Mesothelial cell of epicardium (in vitro differentiated cells): ENCODE results near the gene ADGRD1. TPM values are rescaled to one million over a fixed set of nuclear protein-coding genes. Genes with fewer than 3 reads are reported as not detected.

Experiments used
- DNase-seq, 2 experiments: peaks; one replicate each; pipeline ENCODE4 v3.0.0; 2021; ENCODE audit warnings: low spot score in 2 of 2; ENCODE audit not compliant: unreplicated experiment in 2 of 2
- H3K27ac Mint-ChIP-seq: 2 replicates; pipeline ENCODE4 v1.8.0; 2021; ENCODE audit warnings: mixed read lengths
- H3K27me3 Mint-ChIP-seq: 2 replicates; pipeline ENCODE4 v1.8.0; 2021; ENCODE audit warnings: low read depth, mixed read lengths
- H3K36me3 Mint-ChIP-seq: 2 replicates; pipeline ENCODE4 v1.8.0; 2021; ENCODE audit warnings: mixed read lengths
- H3K4me1 Mint-ChIP-seq: 2 replicates; pipeline ENCODE4 v1.8.0; 2021; ENCODE audit warnings: mixed read lengths
- H3K4me3 Mint-ChIP-seq: 2 replicates; pipeline ENCODE4 v1.8.0; 2021; ENCODE audit warnings: mild to moderate bottlenecking, moderate library complexity, mixed read lengths
- H3K9me3 Mint-ChIP-seq: 2 replicates; pipeline ENCODE4 v1.8.0; 2021; ENCODE audit warnings: mixed read lengths
- CTCF ChIP-seq: fragments of 200-600 bp; sonication (generic); IDR thresholded peaks from one replicate; pipeline ENCODE4 v1.5.0; 2021; ENCODE audit warnings: antibody characterized with exemption; ENCODE audit not compliant: unreplicated experiment
- total RNA-seq: library from RNA; stranded (reverse); gene quantifications from 3 replicates; pipeline ENCODE4 v1.2.1, GENCODE V29; 2021

ADGRD1 gene
- total RNA-seq, 1 donor from 2014 or later = 7.2 TPM

GRCh38 chr12:131112700-131113290, 159.1 kb downstream of the ADGRD1 start:
- DNase-seq = no peak
- H3K9me3 Mint-ChIP-seq = peaks cover 6% of the 10 kb centered on the region
- peaks cover 21% of the 10 kb centered on the region for H3K27me3 Mint-ChIP-seq
- no peak for TF ChIP-seq CTCF
- H3K27ac Mint-ChIP-seq = no peak overlapping the region
- no peaks in the 10 kb centered on the region for H3K36me3 Mint-ChIP-seq
- no peak overlapping the region for H3K4me3 Mint-ChIP-seq
- peaks cover 26% of the 10 kb centered on the region for H3K4me1 Mint-ChIP-seq

GRCh38 chr12:131113568-131114270, 160.0 kb downstream of the ADGRD1 start:
- H3K27ac Mint-ChIP-seq = no peak overlapping the region
- H3K4me3 Mint-ChIP-seq = no peak overlapping the region
- DNase-seq = no peak
- peaks cover 29% of the 10 kb centered on the region for H3K27me3 Mint-ChIP-seq
- H3K9me3 Mint-ChIP-seq = peaks cover 6% of the 10 kb centered on the region
- peaks cover 26% of the 10 kb centered on the region for H3K4me1 Mint-ChIP-seq
- TF ChIP-seq CTCF = no peak
- H3K36me3 Mint-ChIP-seq = no peaks in the 10 kb centered on the region

GRCh38 chr12:131114271-131114670, 160.6 kb downstream of the ADGRD1 start:
- Mint-ChIP-seq H3K9me3 (peaks cover 6% of the 10 kb centered on the region), H3K27me3 (peaks cover 31% of the 10 kb centered on the region), H3K36me3 (no peaks in the 10 kb centered on the region), H3K4me3 (no peak overlapping the region), H3K27ac (no peak overlapping the region), H3K4me1 (peaks cover 26% of the 10 kb centered on the region)
- no peak for DNase-seq
- no peak for TF ChIP-seq CTCF

GRCh38 chr12:131114942-131115584, 161.4 kb downstream of the ADGRD1 start:
- no peak overlapping the region for H3K4me3 Mint-ChIP-seq

More at GRCh38 chr12:131114942-131115584, 161.4 kb downstream of the ADGRD1 start:
- H3K36me3 Mint-ChIP-seq = no peaks in the 10 kb centered on the region
- H3K27ac Mint-ChIP-seq = no peak overlapping the region
- H3K4me1 Mint-ChIP-seq = peaks cover 26% of the 10 kb centered on the region
- H3K27me3 Mint-ChIP-seq = peaks cover 30% of the 10 kb centered on the region
- no peak for TF ChIP-seq CTCF
- peak in 1 of 2 experiments; percentile 7 for DNase-seq
- H3K9me3 Mint-ChIP-seq = no peaks in the 10 kb centered on the region
